Left lobe of liver (tissue), 2 donors: Measurements from ENCODE around the gene FMN2. TPM values are rescaled to one million over a fixed set of nuclear protein-coding genes. Genes with fewer than 3 reads are reported as not detected.
"Not testable (repeated sequence)": the region's sequence is repeated elsewhere in the genome, so short reads cannot be mapped to it uniquely, and the experiment has no call there.

ENCODE experiments used
- ATAC-seq: fragments of 200-7000 bp; cut with Tn5 transposase; one replicate; pipeline ENCODE4 v1.9.1; 2020; ENCODE audit warnings: mild to moderate bottlenecking, moderate library complexity
- DNase-seq: peaks from one replicate; pipeline ENCODE4 v3.0.0-alpha.2; 2020; ENCODE audit warnings: low spot score
- total RNA-seq: library from RNA; stranded (reverse); gene quantifications from one replicate; pipeline ENCODE4 v1.2.1, GENCODE V29; 2021
- donor health status: DM: no; HTN: no; CAD: no; lungs with moderate emphysema.
- donor health status: DM: no; HTN: yes; CAD: no.

Gene FMN2
- total RNA-seq, 1 donor from 2014 or later = not detected

GRCh38 chr1:240134596-240134995, 42.9 kb downstream of the FMN2 start:
- ATAC-seq = no peak

DNA sequence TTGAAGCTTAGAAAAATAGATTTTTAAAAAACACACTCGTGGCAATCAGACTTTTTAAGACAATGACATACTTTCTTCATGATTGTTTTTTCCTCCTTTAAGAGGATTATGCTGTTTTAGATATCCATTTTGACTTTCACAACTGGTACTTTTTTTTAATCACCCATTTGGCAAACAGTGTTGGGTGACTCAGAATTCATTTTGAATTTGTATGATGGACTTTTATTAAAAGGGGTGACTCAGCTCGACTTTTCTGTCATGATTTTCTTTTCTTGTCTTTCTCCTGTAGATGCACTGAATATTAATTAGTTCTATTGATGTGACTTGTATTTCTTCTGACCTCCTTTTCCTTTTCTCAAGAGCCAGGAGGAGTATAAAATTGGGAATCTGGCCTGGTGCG, 44.7 kb downstream of the FMN2 start:
- DNase-seq (no peak), ATAC-seq (no peak)

More at GRCh38 chr1:240134596-240134995, 42.9 kb downstream of the FMN2 start:
- no peak for DNase-seq

GRCh38 chr1:240138867-240139266, 47.2 kb downstream of the FMN2 start:
- DNase-seq (no peak), ATAC-seq (no peak)

GRCh38 chr1:240139511-240139910, 47.8 kb downstream of the FMN2 start:
- ATAC-seq (no peak), DNase-seq (no peak)

DNA sequence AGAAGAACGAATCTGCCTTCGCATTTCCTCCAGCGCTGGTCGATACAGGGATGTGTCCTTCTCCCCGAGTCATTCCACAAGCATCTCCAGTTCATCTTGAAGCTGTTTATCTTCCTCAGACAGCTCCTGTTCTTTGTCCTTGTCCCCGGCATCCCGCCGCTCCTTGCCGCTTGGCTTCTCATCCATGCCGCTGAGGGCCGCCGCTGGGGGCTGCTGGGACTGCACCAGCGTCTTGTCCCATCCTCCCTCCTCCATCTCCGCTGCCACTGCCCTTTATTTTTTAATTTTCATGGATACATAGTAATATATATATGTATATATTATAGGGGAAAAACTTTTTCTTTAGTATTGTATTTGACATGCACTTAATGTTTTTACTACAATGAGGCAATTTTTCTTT, 53.4 kb downstream of the FMN2 start:
- ATAC-seq = no peak
- DNase-seq = no peak

DNA sequence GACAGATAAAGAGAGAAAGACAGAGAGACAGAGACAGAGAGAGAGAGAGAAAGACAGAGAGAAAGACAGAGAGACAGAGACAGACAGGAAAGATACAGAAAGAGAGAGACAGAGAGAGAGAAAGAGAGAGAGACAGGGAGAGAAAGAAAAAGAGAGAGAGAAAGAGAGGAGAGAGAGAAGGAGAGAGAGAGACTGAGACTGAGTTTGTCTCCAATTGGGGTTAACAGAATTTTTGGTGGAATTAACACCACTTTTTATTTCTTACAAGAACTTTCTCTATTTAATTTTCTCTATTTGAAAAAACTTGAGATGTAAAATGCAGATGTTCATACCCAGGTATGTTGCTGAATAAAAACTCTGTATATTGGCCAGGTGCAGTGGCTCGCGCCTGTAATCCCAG, 56.6 kb downstream of the FMN2 start:
- ATAC-seq = no peak
- no peak for DNase-seq

DNA sequence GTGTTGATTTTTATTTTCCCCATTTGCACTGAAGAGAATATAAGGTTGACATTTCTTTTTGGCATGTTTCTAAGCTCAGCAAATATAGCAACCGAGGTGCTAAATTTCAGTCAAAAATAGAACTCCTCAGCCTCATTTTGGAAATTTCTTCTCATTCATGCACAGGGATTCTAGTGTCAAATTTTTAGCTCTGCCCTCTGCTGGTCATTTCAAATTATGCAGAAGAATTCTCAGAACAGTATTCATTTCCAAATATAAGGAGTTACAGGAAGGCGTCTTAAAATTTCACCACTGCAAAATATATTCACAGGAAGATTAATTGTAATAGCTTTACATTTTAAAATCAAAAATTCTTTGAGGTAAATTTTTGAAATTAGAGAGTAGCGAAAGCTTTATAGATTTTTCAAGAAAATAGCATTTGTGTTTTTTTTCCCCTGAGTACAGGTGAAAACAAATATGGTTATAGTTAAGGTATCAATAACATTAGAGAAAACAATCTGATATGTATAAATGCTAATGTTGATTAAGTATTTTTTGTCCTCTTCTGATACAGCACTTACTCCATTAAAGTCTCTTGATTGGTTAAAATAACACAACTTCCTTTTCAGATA, 57.9 kb downstream of the FMN2 start:
- peak; percentile 69 for ATAC-seq
- no peak for DNase-seq

- DNase-seq (no peak), ATAC-seq (no peak)
These were observed 59.6 kb downstream of the FMN2 start for GRCh38 chr1:240151136-240151735.

GRCh38 chr1:240152611-240153297, 61.1 kb downstream of the FMN2 start:
- ATAC-seq (no peak), DNase-seq (no peak)

GRCh38 chr1:240155605-240156004, 63.9 kb downstream of the FMN2 start:
- ATAC-seq = no peak
- DNase-seq = no peak

- DNase-seq (no peak), ATAC-seq (no peak)
These were observed 73.1 kb downstream of the FMN2 start for GRCh38 chr1:240164742-240165141.

GRCh38 chr1:240169188-240169587, 77.5 kb downstream of the FMN2 start:
- peak; percentile 36 for ATAC-seq
- DNase-seq = no peak

DNA sequence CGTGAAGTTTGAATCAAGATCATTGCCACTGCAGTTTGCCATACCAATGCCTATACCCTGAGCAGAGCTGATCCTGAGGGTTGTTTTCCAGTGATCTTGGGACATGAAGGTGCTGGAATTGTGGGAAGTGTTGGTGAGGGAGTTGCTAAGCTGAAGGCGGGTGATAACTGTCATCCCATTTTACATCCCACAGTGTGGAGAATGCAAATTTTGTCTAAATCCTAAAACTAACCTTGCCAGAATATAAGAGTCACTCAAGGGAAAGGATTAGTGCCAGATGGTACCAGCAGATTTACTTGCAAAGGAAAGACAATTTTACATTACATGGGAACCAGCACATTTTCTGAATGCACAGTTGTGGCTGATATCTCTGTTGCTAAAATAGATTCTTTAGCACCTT, 78.6 kb downstream of the FMN2 start:
- no peak for DNase-seq
- no peak for ATAC-seq

- no peak for ATAC-seq
- DNase-seq = no peak
These were observed 79.1 kb downstream of the FMN2 start for GRCh38 chr1:240170806-240171205.

- ATAC-seq = no peak
These were observed 80.2 kb downstream of the FMN2 start for GRCh38 chr1:240171907-240172306.

GRCh38 chr1:240173836-240174235, 82.2 kb downstream of the FMN2 start:
- no peak for ATAC-seq
- no peak for DNase-seq

More at GRCh38 chr1:240171907-240172306, 80.2 kb downstream of the FMN2 start:
- DNase-seq = no peak

DNA sequence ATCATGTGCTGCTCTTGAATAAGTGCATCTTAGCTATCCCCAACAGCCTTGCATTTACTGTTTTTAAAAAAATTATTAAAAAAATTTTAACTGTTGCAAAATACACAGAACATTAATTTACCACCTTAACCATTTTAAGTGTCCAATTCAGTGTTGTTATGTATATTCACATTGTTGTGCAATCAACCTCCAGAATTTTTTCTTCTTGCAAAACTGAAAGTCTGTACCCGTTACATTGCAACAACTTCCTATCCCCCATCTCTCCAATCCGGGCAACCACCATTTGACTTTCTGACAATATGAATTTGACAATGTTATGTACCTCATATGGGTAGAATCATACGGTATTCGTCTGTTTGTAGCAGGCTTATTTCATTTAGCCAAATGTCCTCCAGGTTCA, 83.1 kb downstream of the FMN2 start:
- no peak for DNase-seq
- ATAC-seq = no peak

GRCh38 chr1:240178366-240178765, 86.7 kb downstream of the FMN2 start:
- no peak for ATAC-seq
- no peak for DNase-seq

- not testable (repeated sequence) for ATAC-seq, DNase-seq
These were observed 93.0 kb downstream of the FMN2 start for GRCh38 chr1:240184682-240185081.

- DNase-seq (no peak), ATAC-seq (no peak)
These were observed 96.5 kb downstream of the FMN2 start for GRCh38 chr1:240188139-240188538.

GRCh38 chr1:240189386-240189989, 97.8 kb downstream of the FMN2 start:
- DNase-seq (no peak), ATAC-seq (peak; percentile 83)

- ATAC-seq (peak; percentile 45), DNase-seq (no peak)
These were observed 99.3 kb downstream of the FMN2 start for GRCh38 chr1:240190881-240191401.
